Mammary epithelial cell (primary cell): ENCODE results near the gene DNPEP.

ENCODE experiments used
- CTCF ChIP-seq, 2 donors: IDR thresholded peaks in 1 of 2; conservative IDR thresholded peaks in 1 of 2; 2 replicates each; pipeline ENCODE4 v1.5.1; 2011 to 2012; ENCODE audit warnings: inconsistent platforms in 2 of 2, low read length in 2 of 2, mild to moderate bottlenecking in 2 of 2, control low read depth in 1 of 2, low read depth in 1 of 2; ENCODE audit not compliant: insufficient read depth in 1 of 2; ENCODE audit errors: extremely low read depth in 1 of 2
- EZH2 ChIP-seq: IDR thresholded peaks from 2 replicates; pipeline ENCODE4 v1.6.1; 2012; ENCODE audit warnings: low read length, inconsistent platforms, borderline replicate concordance

- no peak for TF ChIP-seq CTCF (conservative IDR thresholded peaks at IDR 0.05 in 1 of 2, IDR thresholded peaks at IDR 0.05 in 1 of 2; ENCODE audit: extremely low read depth in 1 of 2, insufficient read depth in 1 of 2, low read depth in 1 of 2, low read length in 2 of 2)
- no peak for TF ChIP-seq EZH2
Observed at GRCh38 chr2:219421323-219421722, 33.6 kb upstream of the DNPEP start.
